GM23338 (cell line): Measurements from ENCODE around the gene NRG3. TPM values are rescaled to one million over a fixed set of nuclear protein-coding genes. Genes with fewer than 3 reads are reported as not detected.

Source experiments
- ATAC-seq: fragments of 200-7000 bp; cut with Tn5 transposase; 3 replicates; pipeline ENCODE4 v1.9.1; 2020
- DNase-seq: peaks from one replicate; pipeline ENCODE4 v3.0.0-alpha.2; 2015; ENCODE audit warnings: low spot score
- H2AFZ ChIP-seq: fragments of 200-600 bp; sonication (generic); 2 replicates; pipeline ENCODE4 v1.8.0; 2016; ENCODE audit warnings: antibody characterized with exemption, mild to moderate bottlenecking, moderate library complexity
- H3F3A ChIP-seq: fragments of 200-600 bp; sonication (generic); replicated peaks from 2 replicates; pipeline ENCODE4 v1.8.0; 2017; ENCODE audit warnings: antibody characterized with exemption, mixed run types, low read depth
- H3K27ac ChIP-seq: fragments of 200-600 bp; sonication (generic); 2 replicates; pipeline ENCODE4 v1.6.1; 2016; ENCODE audit warnings: low read depth
- H3K27me3 ChIP-seq: fragments of 200-600 bp; sonication (generic); 2 replicates; pipeline ENCODE4 v1.8.0; 2016; ENCODE audit warnings: mild to moderate bottlenecking, mixed run types, moderate library complexity; ENCODE audit not compliant: insufficient read depth
- H3K36me3 ChIP-seq: fragments of 200-600 bp; sonication (generic); 2 replicates; pipeline ENCODE4 v1.8.0; 2016; ENCODE audit warnings: mild to moderate bottlenecking; ENCODE audit not compliant: insufficient read depth
- H3K4me1 ChIP-seq: fragments of 200-600 bp; sonication (generic); 2 replicates; pipeline ENCODE4 v1.8.0; 2016; ENCODE audit warnings: mild to moderate bottlenecking, moderate library complexity; ENCODE audit not compliant: insufficient read depth
- H3K4me2 ChIP-seq: fragments of 200-600 bp; sonication (generic); 2 replicates; pipeline ENCODE4 v1.7.1; 2017; ENCODE audit warnings: mixed run types
- H3K4me3 ChIP-seq: fragments of 200-600 bp; sonication (generic); 2 replicates; pipeline ENCODE4 v1.6.1; 2016; ENCODE audit warnings: mixed run types
- H3K79me2 ChIP-seq: fragments of 200-600 bp; sonication (generic); replicated peaks from 2 replicates; pipeline ENCODE4 v1.8.0; 2017; ENCODE audit warnings: mild to moderate bottlenecking; ENCODE audit not compliant: insufficient read depth
- H3K9me2 ChIP-seq: fragments of 200-600 bp; sonication (generic); 2 replicates; pipeline ENCODE4 v1.8.0; 2017; ENCODE audit not compliant: insufficient read depth
- H4K20me1 ChIP-seq: fragments of 200-600 bp; sonication (generic); replicated peaks from 2 replicates; pipeline ENCODE4 v1.8.0; 2017; ENCODE audit warnings: mild to moderate bottlenecking; ENCODE audit not compliant: insufficient read depth
- H3K27ac Mint-ChIP-seq: 2 replicates; pipeline ENCODE4 v1.8.0; 2020; ENCODE audit warnings: inconsistent platforms, mild to moderate bottlenecking, moderate library complexity, mixed read lengths
- H3K27me3 Mint-ChIP-seq: 3 replicates; pipeline ENCODE4 v1.8.0; 2022; ENCODE audit warnings: low read depth, mild to moderate bottlenecking, moderate library complexity, mixed read lengths, inconsistent platforms; ENCODE audit not compliant: insufficient read depth, poor library complexity
- H3K36me3 Mint-ChIP-seq: 3 replicates; pipeline ENCODE4 v1.8.0; 2021; ENCODE audit warnings: low read depth, mild to moderate bottlenecking, inconsistent platforms, moderate library complexity, mixed read lengths
- H3K4me1 Mint-ChIP-seq: 3 replicates; pipeline ENCODE4 v1.8.0; 2020; ENCODE audit warnings: mild to moderate bottlenecking, inconsistent platforms, mixed read lengths
- H3K4me3 Mint-ChIP-seq: 3 replicates; pipeline ENCODE4 v1.8.0; 2021; ENCODE audit warnings: moderate library complexity, mild to moderate bottlenecking, inconsistent platforms, mixed read lengths
- H3K9me3 Mint-ChIP-seq: 3 replicates; pipeline ENCODE4 v1.8.0; 2020; ENCODE audit warnings: moderate library complexity, mild to moderate bottlenecking, inconsistent platforms, mixed read lengths
- EZH2 ChIP-seq: fragments of 200-600 bp; sonication (generic); IDR thresholded peaks from one replicate; pipeline ENCODE4 v1.8.0; 2017; ENCODE audit warnings: antibody characterized with exemption, mild to moderate bottlenecking, low read depth; ENCODE audit not compliant: unreplicated experiment
- ZNF114 ChIP-seq: fragments of 250-450 bp; sonication (Bioruptor Pico); IDR thresholded peaks from 2 replicates; pipeline ENCODE4 v1.5.0; 2020; ENCODE audit warnings: mild to moderate bottlenecking, moderate library complexity
- polyA plus RNA-seq: library from polyadenylated mRNA; unstranded; fragments of >200 nt; fragmentation: Nextera tagmentation; extraction: Ambion mirVana; gene quantifications from 2 replicates; pipeline ENCODE4 v1.2.1, GENCODE V29; 2016
- total RNA-seq: library from RNA; depleted of rRNA; stranded (reverse); fragments of >200 nt; shearing (Covaris generic); gene quantifications from 2 replicates; pipeline ENCODE4 v1.2.3, GENCODE V29; 2014
- TF ChIP-seq, protein P1 (sequence below), 2 experiments: fragments of 200-600 bp in 1 of 2; sonication (generic) in 1 of 2; conservative IDR thresholded peaks; 2 replicates each; pipeline versions ENCODE4 v1.5.1 to v1.6.1; 2016 to 2017; ENCODE audit warnings: antibody characterized with exemption in 2 of 2, low read depth in 2 of 2, mild to moderate bottlenecking in 2 of 2, moderate library complexity in 1 of 2
- TF ChIP-seq, protein P2 (sequence below): fragments of 250-450 bp; sonication (Bioruptor Pico); IDR thresholded peaks from 2 replicates; pipeline ENCODE4 v1.5.0; 2020; ENCODE audit warnings: mild to moderate bottlenecking, moderate library complexity

NRG3 gene
- total and polyA plus RNA-seq, 2 experiments from 2014 or later = 1.9 to 3.9 TPM

GRCh38 chr10:82084496-82084895 is 209.5 kb downstream of the NRG3 start:
- no peaks in the 10 kb centered on the region for H3K4me1 Mint-ChIP-seq
- Histone ChIP-seq H3K79me2 (no peaks in the 10 kb centered on the region), H3F3A (no peaks in the 10 kb centered on the region), H4K20me1 (no peaks in the 10 kb centered on the region), H3K27ac (no peak overlapping the region), H2AFZ (no peak overlapping the region), H3K27me3 (no peaks in the 10 kb centered on the region), H3K9me2 (no peaks in the 10 kb centered on the region), H3K4me2 (no peak overlapping the region), H3K4me1 (peaks cover 14% of the 10 kb centered on the region), H3K4me3 (no peak overlapping the region), H3K36me3 (no peaks in the 10 kb centered on the region)
- H3K4me3 Mint-ChIP-seq = no peak overlapping the region
- H3K36me3 Mint-ChIP-seq = no peaks in the 10 kb centered on the region
- TF ChIP-seq, protein P1, sequence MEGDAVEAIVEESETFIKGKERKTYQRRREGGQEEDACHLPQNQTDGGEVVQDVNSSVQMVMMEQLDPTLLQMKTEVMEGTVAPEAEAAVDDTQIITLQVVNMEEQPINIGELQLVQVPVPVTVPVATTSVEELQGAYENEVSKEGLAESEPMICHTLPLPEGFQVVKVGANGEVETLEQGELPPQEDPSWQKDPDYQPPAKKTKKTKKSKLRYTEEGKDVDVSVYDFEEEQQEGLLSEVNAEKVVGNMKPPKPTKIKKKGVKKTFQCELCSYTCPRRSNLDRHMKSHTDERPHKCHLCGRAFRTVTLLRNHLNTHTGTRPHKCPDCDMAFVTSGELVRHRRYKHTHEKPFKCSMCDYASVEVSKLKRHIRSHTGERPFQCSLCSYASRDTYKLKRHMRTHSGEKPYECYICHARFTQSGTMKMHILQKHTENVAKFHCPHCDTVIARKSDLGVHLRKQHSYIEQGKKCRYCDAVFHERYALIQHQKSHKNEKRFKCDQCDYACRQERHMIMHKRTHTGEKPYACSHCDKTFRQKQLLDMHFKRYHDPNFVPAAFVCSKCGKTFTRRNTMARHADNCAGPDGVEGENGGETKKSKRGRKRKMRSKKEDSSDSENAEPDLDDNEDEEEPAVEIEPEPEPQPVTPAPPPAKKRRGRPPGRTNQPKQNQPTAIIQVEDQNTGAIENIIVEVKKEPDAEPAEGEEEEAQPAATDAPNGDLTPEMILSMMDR (conservative IDR thresholded peaks at IDR 0.05; ENCODE audit: low read depth in 2 of 2) = no peak
- TF ChIP-seq ZNF114 (CRISPR knock-in tag) (no peak), EZH2 (no peak)
- DNase-seq (no peak), ATAC-seq (no peak)
- peaks cover 1% of the 10 kb centered on the region for H3K27me3 Mint-ChIP-seq
- H3K9me3 Mint-ChIP-seq = no peaks in the 10 kb centered on the region
- no peak overlapping the region for H3K27ac Mint-ChIP-seq

DNA sequence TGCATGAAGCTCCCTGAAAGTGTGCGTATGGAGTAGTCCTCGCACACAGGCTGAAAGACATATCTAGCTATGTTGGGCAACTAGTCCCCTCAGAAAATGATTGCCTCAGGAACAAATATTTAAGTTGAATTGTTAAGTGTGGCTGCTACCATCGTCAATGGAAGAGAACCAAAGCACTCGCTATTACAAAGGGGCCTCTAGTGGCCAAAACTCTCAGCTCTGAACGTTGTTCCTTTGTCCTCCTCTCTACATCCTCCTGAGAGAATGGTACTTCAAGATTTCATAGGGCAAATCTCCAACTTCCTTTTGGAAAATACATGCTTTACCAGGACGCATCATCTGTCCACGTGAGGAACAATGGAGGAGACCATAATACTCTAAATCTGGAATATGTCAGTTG is 209.9 kb downstream of the NRG3 start:
- H3K27ac ChIP-seq = no peak overlapping the region
- no peak overlapping the region for H3K4me3 ChIP-seq
- TF ChIP-seq, protein P1 (conservative IDR thresholded peaks at IDR 0.05; ENCODE audit: low read depth in 2 of 2) = peak; percentile 49 to 70
- TF ChIP-seq, protein P2, sequence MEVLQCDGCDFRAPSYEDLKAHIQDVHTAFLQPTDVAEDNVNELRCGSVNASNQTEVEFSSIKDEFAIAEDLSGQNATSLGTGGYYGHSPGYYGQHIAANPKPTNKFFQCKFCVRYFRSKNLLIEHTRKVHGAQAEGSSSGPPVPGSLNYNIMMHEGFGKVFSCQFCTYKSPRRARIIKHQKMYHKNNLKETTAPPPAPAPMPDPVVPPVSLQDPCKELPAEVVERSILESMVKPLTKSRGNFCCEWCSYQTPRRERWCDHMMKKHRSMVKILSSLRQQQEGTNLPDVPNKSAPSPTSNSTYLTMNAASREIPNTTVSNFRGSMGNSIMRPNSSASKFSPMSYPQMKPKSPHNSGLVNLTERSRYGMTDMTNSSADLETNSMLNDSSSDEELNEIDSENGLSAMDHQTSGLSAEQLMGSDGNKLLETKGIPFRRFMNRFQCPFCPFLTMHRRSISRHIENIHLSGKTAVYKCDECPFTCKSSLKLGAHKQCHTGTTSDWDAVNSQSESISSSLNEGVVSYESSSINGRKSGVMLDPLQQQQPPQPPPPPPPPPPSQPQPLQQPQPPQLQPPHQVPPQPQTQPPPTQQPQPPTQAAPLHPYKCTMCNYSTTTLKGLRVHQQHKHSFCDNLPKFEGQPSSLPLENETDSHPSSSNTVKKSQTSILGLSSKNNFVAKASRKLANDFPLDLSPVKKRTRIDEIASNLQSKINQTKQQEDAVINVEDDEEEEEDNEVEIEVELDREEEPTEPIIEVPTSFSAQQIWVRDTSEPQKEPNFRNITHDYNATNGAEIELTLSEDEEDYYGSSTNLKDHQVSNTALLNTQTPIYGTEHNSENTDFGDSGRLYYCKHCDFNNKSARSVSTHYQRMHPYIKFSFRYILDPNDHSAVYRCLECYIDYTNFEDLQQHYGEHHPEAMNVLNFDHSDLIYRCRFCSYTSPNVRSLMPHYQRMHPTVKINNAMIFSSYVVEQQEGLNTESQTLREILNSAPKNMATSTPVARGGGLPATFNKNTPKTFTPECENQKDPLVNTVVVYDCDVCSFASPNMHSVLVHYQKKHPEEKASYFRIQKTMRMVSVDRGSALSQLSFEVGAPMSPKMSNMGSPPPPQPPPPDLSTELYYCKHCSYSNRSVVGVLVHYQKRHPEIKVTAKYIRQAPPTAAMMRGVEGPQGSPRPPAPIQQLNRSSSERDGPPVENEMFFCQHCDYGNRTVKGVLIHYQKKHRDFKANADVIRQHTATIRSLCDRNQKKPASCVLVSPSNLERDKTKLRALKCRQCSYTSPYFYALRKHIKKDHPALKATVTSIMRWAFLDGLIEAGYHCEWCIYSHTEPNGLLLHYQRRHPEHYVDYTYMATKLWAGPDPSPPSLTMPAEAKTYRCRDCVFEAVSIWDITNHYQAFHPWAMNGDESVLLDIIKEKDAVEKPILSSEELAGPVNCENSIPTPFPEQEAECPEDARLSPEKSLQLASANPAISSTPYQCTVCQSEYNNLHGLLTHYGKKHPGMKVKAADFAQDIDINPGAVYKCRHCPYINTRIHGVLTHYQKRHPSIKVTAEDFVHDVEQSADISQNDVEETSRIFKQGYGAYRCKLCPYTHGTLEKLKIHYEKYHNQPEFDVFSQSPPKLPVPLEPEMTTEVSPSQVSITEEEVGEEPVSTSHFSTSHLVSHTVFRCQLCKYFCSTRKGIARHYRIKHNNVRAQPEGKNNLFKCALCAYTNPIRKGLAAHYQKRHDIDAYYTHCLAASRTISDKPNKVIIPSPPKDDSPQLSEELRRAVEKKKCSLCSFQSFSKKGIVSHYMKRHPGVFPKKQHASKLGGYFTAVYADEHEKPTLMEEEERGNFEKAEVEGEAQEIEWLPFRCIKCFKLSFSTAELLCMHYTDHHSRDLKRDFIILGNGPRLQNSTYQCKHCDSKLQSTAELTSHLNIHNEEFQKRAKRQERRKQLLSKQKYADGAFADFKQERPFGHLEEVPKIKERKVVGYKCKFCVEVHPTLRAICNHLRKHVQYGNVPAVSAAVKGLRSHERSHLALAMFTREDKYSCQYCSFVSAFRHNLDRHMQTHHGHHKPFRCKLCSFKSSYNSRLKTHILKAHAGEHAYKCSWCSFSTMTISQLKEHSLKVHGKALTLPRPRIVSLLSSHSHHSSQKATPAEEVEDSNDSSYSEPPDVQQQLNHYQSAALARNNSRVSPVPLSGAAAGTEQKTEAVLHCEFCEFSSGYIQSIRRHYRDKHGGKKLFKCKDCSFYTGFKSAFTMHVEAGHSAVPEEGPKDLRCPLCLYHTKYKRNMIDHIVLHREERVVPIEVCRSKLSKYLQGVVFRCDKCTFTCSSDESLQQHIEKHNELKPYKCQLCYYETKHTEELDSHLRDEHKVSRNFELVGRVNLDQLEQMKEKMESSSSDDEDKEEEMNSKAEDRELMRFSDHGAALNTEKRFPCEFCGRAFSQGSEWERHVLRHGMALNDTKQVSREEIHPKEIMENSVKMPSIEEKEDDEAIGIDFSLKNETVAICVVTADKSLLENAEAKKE (CRISPR knock-in tag) = peak; percentile 11; the same call in 1 of the 2 replicates
- no peak for TF ChIP-seq ZNF114 (CRISPR knock-in tag)
- H3K36me3 ChIP-seq = no peaks in the 10 kb centered on the region
- Mint-ChIP-seq H3K4me3 (no peak overlapping the region), H3K36me3 (no peaks in the 10 kb centered on the region), H3K9me3 (no peaks in the 10 kb centered on the region), H3K27ac (no peak overlapping the region), H3K27me3 (peaks cover 1% of the 10 kb centered on the region), H3K4me1 (no peaks in the 10 kb centered on the region)
- no peaks in the 10 kb centered on the region for H3K27me3 ChIP-seq
- H3K79me2 ChIP-seq = no peaks in the 10 kb centered on the region
- H3K4me1 ChIP-seq = peaks cover 18% of the 10 kb centered on the region
- DNase-seq = peak; percentile 40
- H3K4me2 ChIP-seq = no peak overlapping the region
- no peaks in the 10 kb centered on the region for H3F3A ChIP-seq
- ATAC-seq = peak; percentile 73
- H3K9me2 ChIP-seq = no peaks in the 10 kb centered on the region
- no peak overlapping the region for H2AFZ ChIP-seq
- H4K20me1 ChIP-seq = no peaks in the 10 kb centered on the region
